Mesodermal cell (in vitro differentiated cells): Measurements from ENCODE around the gene RAB3GAP1.
"Not testable (repeated sequence)": the region's sequence is repeated elsewhere in the genome, so short reads cannot be mapped to it uniquely, and the experiment has no call there.

ENCODE experiments used
- H3K27ac ChIP-seq: 2 replicates; pipeline ENCODE4 v1.7.0; 2013; ENCODE audit warnings: mild to moderate bottlenecking, low read depth, low read length, moderate library complexity; ENCODE audit not compliant: severe bottlenecking
- H3K36me3 ChIP-seq: 2 replicates; pipeline ENCODE4 v1.7.1; 2013; ENCODE audit warnings: mild to moderate bottlenecking, low read length, moderate library complexity; ENCODE audit not compliant: control insufficient read depth, insufficient read depth
- H3K4me1 ChIP-seq: one replicate; pipeline ENCODE4 v1.7.1; 2013; ENCODE audit warnings: mild to moderate bottlenecking, low read length; ENCODE audit not compliant: insufficient read depth, control insufficient read depth, poor library complexity, severe bottlenecking
- H3K4me3 ChIP-seq: 2 replicates; pipeline ENCODE4 v1.7.0; 2013; ENCODE audit warnings: low read length, control low read depth, mild to moderate bottlenecking; ENCODE audit not compliant: insufficient read depth, poor library complexity, severe bottlenecking; ENCODE audit errors: extremely low read depth
- H3K9me3 ChIP-seq: 2 replicates; pipeline ENCODE4 v1.7.1; 2013; ENCODE audit warnings: mild to moderate bottlenecking, low read length, moderate library complexity; ENCODE audit not compliant: control insufficient read depth
- WGBS, 2 experiments: methylation state at CpG; one replicate each; pipeline ENCODE4 v1.1.5; 2013; ENCODE audit warnings: missing lambda C conversion rate in 2 of 2; ENCODE audit not compliant: insufficient coverage in 2 of 2; 5-methylcytosine and 5-hydroxymethylcytosine counted together

Gene RAB3GAP1

DNA sequence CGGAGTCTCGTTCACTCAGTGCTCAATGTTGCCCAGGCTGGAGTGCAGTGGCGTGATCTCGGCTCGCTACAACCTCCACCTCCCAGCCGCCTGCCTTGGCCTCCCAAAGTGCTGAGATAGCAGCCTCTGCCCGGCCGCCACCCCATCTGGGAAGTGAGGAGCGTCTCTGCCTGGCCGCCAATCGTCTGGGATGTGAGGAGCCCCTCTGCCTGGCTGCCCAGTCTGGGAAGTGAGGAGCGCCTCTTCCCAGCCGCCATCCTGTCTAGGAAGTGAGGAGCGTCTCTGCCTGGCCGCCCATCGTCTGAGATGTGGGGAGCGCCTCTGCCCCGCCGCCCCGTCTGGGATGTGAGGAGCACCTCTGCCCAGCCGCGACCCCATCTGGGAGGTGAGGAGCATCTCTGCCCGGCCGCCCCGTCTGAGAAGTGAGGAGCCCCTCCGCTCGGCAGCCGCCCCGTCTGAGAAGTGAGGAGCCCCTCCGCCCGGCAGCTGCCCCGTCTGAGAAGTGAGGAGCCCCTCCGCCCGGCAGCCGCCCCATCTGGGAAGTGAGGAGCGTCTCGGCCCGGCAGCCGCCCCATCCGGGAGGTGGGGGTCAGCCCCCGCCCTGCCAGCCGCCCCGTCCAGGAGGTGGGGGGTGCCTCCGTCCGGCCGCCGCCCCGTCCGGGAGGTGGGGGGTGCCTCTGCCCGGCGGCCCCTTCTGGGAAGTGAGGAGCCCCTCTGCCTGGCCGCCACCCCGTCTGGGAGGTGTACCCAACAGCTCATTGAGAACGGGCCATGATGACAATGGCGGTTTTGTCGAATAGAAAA lies 53.6 kb downstream of the RAB3GAP1 start:
- H3K27ac ChIP-seq, H3K9me3 ChIP-seq: not testable (repeated sequence)
- WGBS, 2 experiments, result 87 to 98% methylated on average over 13 to 20 of the region's 56 CpGs

DNA sequence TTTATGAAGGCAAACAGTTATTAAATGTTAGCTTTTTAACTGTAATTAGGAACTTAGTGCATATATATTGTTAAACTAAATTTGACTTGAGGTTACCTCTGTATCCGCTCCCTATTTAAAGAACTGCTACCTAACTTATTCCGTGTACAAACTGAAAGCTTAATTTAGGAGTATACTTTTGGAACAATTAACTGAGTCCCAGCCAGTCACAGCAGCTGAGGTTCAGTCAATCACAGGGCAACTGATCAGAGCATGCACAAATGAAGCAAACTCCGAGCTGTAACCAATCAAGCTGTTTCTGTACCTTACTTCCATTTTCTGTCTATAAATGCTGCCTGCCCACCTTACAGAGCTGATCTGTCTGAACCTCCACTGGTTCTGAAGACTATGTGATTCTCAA lies 61.2 kb downstream of the RAB3GAP1 start:
- 94 to 100% methylated on average over 2 of the region's 3 CpGs for WGBS, 2 experiments
- Histone ChIP-seq H3K9me3 (no peaks in the 10 kb centered on the region), H3K27ac (no peak overlapping the region), H3K36me3 (peaks cover 11% of the 10 kb centered on the region), H3K4me1 (no peaks in the 10 kb centered on the region), H3K4me3 (no peak overlapping the region)

More for the DNA sequence above, 53.6 kb downstream of the RAB3GAP1 start:
- not testable (repeated sequence) for H3K4me1 ChIP-seq, H3K4me3 ChIP-seq
- H3K36me3 ChIP-seq, result peaks cover 29% of the 10 kb centered on the region

- Histone ChIP-seq H3K4me1 (no peaks in the 10 kb centered on the region), H3K9me3 (no peaks in the 10 kb centered on the region), H3K4me3 (no peak overlapping the region), H3K27ac (no peak overlapping the region), H3K36me3 (peaks cover 5% of the 10 kb centered on the region)
Measured at GRCh38 chr2:135119582-135119981, 67.5 kb downstream of the RAB3GAP1 start.

- Histone ChIP-seq H3K36me3 (peaks cover 10% of the 10 kb centered on the region), H3K9me3 (no peaks in the 10 kb centered on the region), H3K4me1 (no peaks in the 10 kb centered on the region), H3K4me3 (no peak overlapping the region), H3K27ac (no peak overlapping the region)
- WGBS, 2 experiments, result 100% methylated on average over 1 of the region's 2 CpGs; no CpG with 5 or more reads in 1 of the 2 experiments
Measured at GRCh38 chr2:135121016-135121657, 69.0 kb downstream of the RAB3GAP1 start.

GRCh38 chr2:135121658-135122039 lies 69.6 kb downstream of the RAB3GAP1 start:
- not testable (repeated sequence) for H3K4me1 ChIP-seq, H3K27ac ChIP-seq, H3K4me3 ChIP-seq, H3K9me3 ChIP-seq
- peaks cover 14% of the 10 kb centered on the region for H3K36me3 ChIP-seq
- 89 to 100% methylated on average over 4 of the region's 6 CpGs for WGBS, 2 experiments

GRCh38 chr2:135124924-135125886 lies 73.1 kb downstream of the RAB3GAP1 start:
- no peak overlapping the region for H3K27ac ChIP-seq
- peaks cover 27% of the 10 kb centered on the region for H3K36me3 ChIP-seq

DNA sequence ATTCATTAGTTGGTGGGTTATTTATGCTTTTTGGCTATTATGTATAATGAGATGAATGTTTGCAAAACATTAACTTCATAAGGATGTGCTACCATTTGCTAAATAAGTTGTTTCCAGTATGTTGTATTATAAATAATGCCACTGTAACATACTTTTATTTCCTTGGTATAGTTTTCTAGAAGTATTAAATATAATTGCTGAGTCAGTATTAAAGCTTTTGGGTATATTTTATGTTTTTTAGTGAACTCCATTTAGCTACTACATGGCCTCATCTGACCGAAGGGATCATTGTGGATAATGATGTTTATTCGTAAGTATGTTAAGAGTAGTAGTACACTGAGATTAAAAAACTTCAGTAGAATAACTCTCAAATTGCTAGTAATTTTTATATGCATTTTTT lies 73.8 kb downstream of the RAB3GAP1 start:
- Histone ChIP-seq H3K4me1 (no peaks in the 10 kb centered on the region), H3K4me3 (no peak overlapping the region), H3K27ac (no peak overlapping the region), H3K36me3 (peaks cover 34% of the 10 kb centered on the region), H3K9me3 (no peaks in the 10 kb centered on the region)
- no CpG with 5 or more reads among the region's 2 CpGs for WGBS, 2 experiments

More at GRCh38 chr2:135124924-135125886, 73.1 kb downstream of the RAB3GAP1 start:
- Histone ChIP-seq H3K4me1 (no peaks in the 10 kb centered on the region), H3K9me3 (no peaks in the 10 kb centered on the region), H3K4me3 (no peak overlapping the region)
- no CpG with 5 or more reads among the region's 1 CpG for WGBS, 2 experiments

- peaks cover 58% of the 10 kb centered on the region for H3K36me3 ChIP-seq
- WGBS, 2 experiments, result 86% methylated on average over 2 of the region's 2 CpGs; no CpG with 5 or more reads in 1 of the 2 experiments
- no peaks in the 10 kb centered on the region for H3K9me3 ChIP-seq
- no peaks in the 10 kb centered on the region for H3K4me1 ChIP-seq
- no peak overlapping the region for H3K4me3 ChIP-seq
- no peak overlapping the region for H3K27ac ChIP-seq
Measured at GRCh38 chr2:135130751-135131150, 78.7 kb downstream of the RAB3GAP1 start.

DNA sequence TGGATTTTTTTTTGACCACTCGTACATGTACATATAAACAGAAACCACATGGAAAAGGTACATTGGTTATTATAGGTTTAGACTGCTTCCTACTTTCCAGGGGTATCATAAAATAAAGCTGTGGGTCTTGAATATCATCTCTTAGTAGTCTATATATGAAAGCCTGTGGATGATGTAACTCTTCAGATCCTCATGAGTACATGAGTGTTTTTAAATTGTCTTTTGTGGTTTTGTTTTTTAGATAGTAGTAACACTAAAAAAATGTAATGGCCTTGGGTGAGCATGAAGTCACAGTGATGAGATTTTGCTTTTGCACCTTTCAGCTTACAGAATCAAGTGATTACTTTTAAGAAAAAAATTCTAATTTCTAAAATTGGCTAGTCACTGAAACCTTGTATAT lies 80.2 kb downstream of the RAB3GAP1 start:
- H3K9me3 ChIP-seq, result no peaks in the 10 kb centered on the region

GRCh38 chr2:135140606-135141005 lies 88.5 kb downstream of the RAB3GAP1 start:
- Histone ChIP-seq H3K4me3 (no peak overlapping the region), H3K27ac (no peak overlapping the region), H3K4me1 (no peaks in the 10 kb centered on the region), H3K9me3 (peaks cover 6% of the 10 kb centered on the region), H3K36me3 (peaks cover 64% of the 10 kb centered on the region)

More for the DNA sequence above, 80.2 kb downstream of the RAB3GAP1 start:
- no CpG with 5 or more reads among the region's 1 CpG for WGBS, 2 experiments
- H3K4me3 ChIP-seq, result no peak overlapping the region
- H3K4me1 ChIP-seq, result no peaks in the 10 kb centered on the region
- H3K36me3 ChIP-seq, result peaks cover 59% of the 10 kb centered on the region
- no peak overlapping the region for H3K27ac ChIP-seq
